GM12801 (cell line): ENCODE results near the gene ARHGAP26.

Experiments
- CTCF ChIP-seq: IDR thresholded peaks from one replicate; pipeline ENCODE4 v1.5.1; 2011; ENCODE audit warnings: control low read depth; ENCODE audit not compliant: insufficient read length; ENCODE audit errors: extremely low read depth

ARHGAP26 gene

GRCh38 chr5:143197260-143197656 is 427.1 kb downstream of the ARHGAP26 start:
- TF ChIP-seq CTCF = no peak

- TF ChIP-seq CTCF = no peak
These were observed 428.2 kb downstream of the ARHGAP26 start for GRCh38 chr5:143198332-143198731.

GRCh38 chr5:143199161-143199560 is 429.0 kb downstream of the ARHGAP26 start:
- TF ChIP-seq CTCF = no peak

GRCh38 chr5:143199843-143200242 is 429.7 kb downstream of the ARHGAP26 start:
- TF ChIP-seq CTCF = no peak

- TF ChIP-seq CTCF = no peak
These were observed 430.7 kb downstream of the ARHGAP26 start for GRCh38 chr5:143200781-143201398.

GRCh38 chr5:143201589-143201988 is 431.4 kb downstream of the ARHGAP26 start:
- TF ChIP-seq CTCF = no peak

- no peak for TF ChIP-seq CTCF
These were observed 434.5 kb downstream of the ARHGAP26 start for GRCh38 chr5:143204474-143205246.
